CD4-positive, alpha-beta T cell treated with Interleukin-2 at 100 ng/mL for 4 hours (primary cell): ENCODE measurements around the gene FAM199X.
"Not testable (repeated sequence)": the region's sequence is repeated elsewhere in the genome, so short reads cannot be mapped to it uniquely, and the experiment has no call there.

Experiments used
- DNase-seq: peaks from one replicate; pipeline ENCODE4 v3.0.0-alpha.2; 2020; ENCODE audit warnings: low spot score

Gene FAM199X

DNA sequence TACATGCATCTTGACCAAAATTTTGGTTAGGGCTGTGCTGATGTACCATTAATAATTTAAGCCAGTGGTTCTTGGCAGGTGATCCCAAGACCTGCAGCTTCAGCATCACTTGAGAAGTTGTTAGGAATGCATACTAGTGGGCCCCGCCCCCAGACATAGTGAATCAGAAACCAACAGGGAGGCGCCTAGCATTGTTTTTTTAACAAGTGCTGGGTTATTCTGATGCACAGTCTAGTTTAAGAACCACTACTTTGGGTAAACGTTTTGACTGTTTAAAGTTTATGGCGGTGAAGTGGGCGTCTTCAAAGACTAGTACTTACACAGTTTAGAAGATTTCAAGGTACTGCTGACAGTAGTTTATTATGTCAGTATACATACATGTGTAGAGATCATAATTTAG is 23.6 kb downstream of the FAM199X start:
- no peak for DNase-seq

DNA sequence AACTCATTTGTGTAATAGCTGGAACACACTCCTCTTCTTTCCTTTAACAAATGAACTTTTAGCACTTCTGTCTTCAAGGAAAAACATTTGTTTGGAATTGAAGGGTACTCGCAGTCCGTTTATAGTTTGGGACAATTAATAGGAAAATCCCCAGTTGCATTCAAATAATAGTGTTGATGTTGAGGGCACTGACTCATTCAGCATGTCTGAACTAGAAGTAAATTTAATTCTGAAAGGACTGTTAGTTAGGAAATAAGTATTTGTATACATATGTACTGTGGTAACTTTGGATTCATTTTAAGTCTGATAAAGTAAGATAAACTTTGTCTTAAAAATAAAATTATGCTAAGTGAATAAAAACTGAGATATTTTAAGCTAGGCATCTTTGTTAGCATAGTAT is 27.2 kb downstream of the FAM199X start:
- no peak for DNase-seq

DNA sequence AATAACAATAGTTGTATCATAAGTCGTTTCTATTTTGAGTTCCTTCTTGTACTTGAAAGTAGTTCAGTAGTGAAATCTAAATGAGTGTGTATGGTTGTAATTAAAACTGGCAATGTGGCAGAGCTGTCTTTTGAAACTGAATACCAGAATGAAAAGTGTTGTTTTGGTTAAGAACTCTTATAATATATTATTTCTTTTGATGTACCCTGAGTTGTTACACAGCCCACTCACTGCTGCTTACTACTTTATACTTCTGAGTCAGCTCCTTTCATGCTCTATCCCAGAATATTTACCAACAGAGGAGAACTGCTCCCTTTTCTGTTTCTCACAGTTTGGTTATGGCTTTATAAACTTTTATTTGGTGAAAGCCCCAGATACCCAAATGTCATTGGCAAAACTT is 28.8 kb downstream of the FAM199X start:
- DNase-seq, result no peak

- DNase-seq, result peak; percentile 37
Observed at GRCh38 chrX:104195489-104196084, 29.3 kb downstream of the FAM199X start.

- DNase-seq, result no peak
Observed at GRCh38 chrX:104205548-104205947, 39.3 kb downstream of the FAM199X start.

GRCh38 chrX:104211187-104211586 is 44.9 kb downstream of the FAM199X start:
- DNase-seq, result no peak

DNA sequence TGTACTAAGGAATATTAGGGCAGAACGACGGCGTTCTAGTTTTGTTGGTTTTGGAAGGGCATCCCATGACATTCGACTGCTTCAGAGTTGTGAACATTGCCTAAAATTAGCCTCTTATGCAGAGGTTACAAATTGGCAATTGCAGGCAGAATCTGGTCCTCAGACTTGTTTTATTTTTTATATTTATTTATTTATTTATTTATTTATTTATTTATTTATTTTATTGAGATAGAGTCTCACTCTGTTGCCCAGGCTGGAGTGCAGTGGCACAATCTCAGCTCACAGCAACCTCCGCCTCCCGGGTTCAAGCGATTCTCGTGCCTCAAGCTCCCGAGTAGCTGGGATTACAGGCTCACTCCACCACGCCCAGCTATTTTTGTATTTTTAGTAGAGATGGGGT is 63.8 kb downstream of the FAM199X start:
- not testable (repeated sequence) for DNase-seq
